ENCODE measurements around the gene CAT. TPM values are rescaled to one million over a fixed set of nuclear protein-coding genes. Genes with fewer than 3 reads are reported as not detected.

The CAT gene
- polyA plus RNA-seq, 1 of the 3 experiments (the other 2 are of a cell fraction): 26.6 TPM

GRCh38 chr11:34514597-34514996 lies 75.9 kb downstream of the CAT start:
- Histone ChIP-seq H3K9me2 (no peaks in the 10 kb centered on the region), H4K20me1 (ENCODE audit: insufficient read depth) (no peaks in the 10 kb centered on the region), H3F3A (replicated peaks; ENCODE audit: insufficient read depth) (no peaks in the 10 kb centered on the region), H3K4me3 (ENCODE audit: low read depth in 2 of 2, low read length in 1 of 2) (no peak overlapping the region), H3K9ac (no peak overlapping the region), H3K27ac (ENCODE audit: low read depth in 2 of 2, low read length in 1 of 2) (no peak overlapping the region), H3K27me3 (ENCODE audit: insufficient read depth) (no peaks in the 10 kb centered on the region; the same call in 1 of the 2 replicates), H3K4me1 (ENCODE audit: control insufficient read depth in 1 of 2, insufficient read depth in 2 of 2, low read depth in 1 of 2, low read length in 1 of 2) (no peaks in the 10 kb centered on the region; a peak in 1 of 4 replicates), H3K79me2 (ENCODE audit: insufficient read depth) (no peaks in the 10 kb centered on the region), H2AFZ (ENCODE audit: low read depth) (no peak overlapping the region), H3K36me3 (replicated peaks in 1 of 2; ENCODE audit: control insufficient read depth in 1 of 2, insufficient read depth in 2 of 2, low read length in 1 of 2) (no peaks in the 10 kb centered on the region), H3K4me2 (no peak overlapping the region), H3K9me3 (no peaks in the 10 kb centered on the region)
- ChIA-PET POLR2A (no interaction called here), CTCF (interaction anchor here (0.7 to 4.1 kb wide), 6 partner anchors 9 to 898 kb away, joined by 3 to 28 read pairs (median 8); no protein-coding TSS in a partner anchor)
- 81% methylated on average over 7 of the region's 7 CpGs for WGBS (ENCODE audit: low lambda C conversion rate)
- TF ChIP-seq JUND (IDR thresholded peaks at IDR 0.05) (no peak), MEF2A (IDR thresholded peaks at IDR 0.05; ENCODE audit: borderline replicate concordance, low read depth) (no peak), PBX3 (IDR thresholded peaks at IDR 0.05) (no peak), USF2 (IDR thresholded peaks at IDR 0.05; ENCODE audit: borderline replicate concordance, low read depth, low read length) (no peak)
- TF ChIP-seq, protein P1, sequence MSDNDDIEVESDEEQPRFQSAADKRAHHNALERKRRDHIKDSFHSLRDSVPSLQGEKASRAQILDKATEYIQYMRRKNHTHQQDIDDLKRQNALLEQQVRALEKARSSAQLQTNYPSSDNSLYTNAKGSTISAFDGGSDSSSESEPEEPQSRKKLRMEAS (IDR thresholded peaks at IDR 0.05; ENCODE audit: low read depth): no peak
- DNase-seq: no peak

- H3F3A ChIP-seq (replicated peaks; ENCODE audit: insufficient read depth): no peaks in the 10 kb centered on the region
- no peaks in the 10 kb centered on the region for H3K9me2 ChIP-seq
- H3K9me3 ChIP-seq: no peaks in the 10 kb centered on the region
- H4K20me1 ChIP-seq (ENCODE audit: insufficient read depth): no peaks in the 10 kb centered on the region
- DNase-seq: no peak
- no peak overlapping the region for H3K4me3 ChIP-seq (ENCODE audit: low read depth in 2 of 2, low read length in 1 of 2)
- ChIA-PET CTCF (interaction anchor here (1.4 kb wide), 1 partner anchor 69 kb away, joined by 3 read pairs; no protein-coding TSS in a partner anchor), POLR2A (no interaction called here)
- H3K27me3 ChIP-seq (ENCODE audit: insufficient read depth): no peaks in the 10 kb centered on the region; the same call in 1 of the 2 replicates
- TF ChIP-seq EZH2phosphoT487 (IDR thresholded peaks at IDR 0.05; ENCODE audit: borderline replicate concordance, low read depth) (no peak), GABPA (IDR thresholded peaks at IDR 0.05; ENCODE audit: low read depth) (no peak), POLR2AphosphoS5 (IDR thresholded peaks at IDR 0.05; ENCODE audit: low read depth, low read length) (no peak), EP300 (IDR thresholded peaks at IDR 0.05; ENCODE audit: borderline replicate concordance in 1 of 2, low read depth in 1 of 2, low read length in 1 of 2) (no peak), FOXM1 (IDR thresholded peaks at IDR 0.05; ENCODE audit: low read depth) (no peak), RCOR1 (IDR thresholded peaks at IDR 0.05; ENCODE audit: low read length) (no peak), JUND (IDR thresholded peaks at IDR 0.05) (no peak), NRF1 (IDR thresholded peaks at IDR 0.05; ENCODE audit: low read depth, low read length) (no peak), CHD2 (IDR thresholded peaks at IDR 0.05; ENCODE audit: low read length, partially characterized antibody) (no peak), TAF1 (IDR thresholded peaks at IDR 0.05; ENCODE audit: borderline replicate concordance, low read depth, low read length) (no peak), ELF1 (IDR thresholded peaks at IDR 0.05) (no peak), GATA2 (CRISPR knock-in tag; IDR thresholded peaks at IDR 0.05) (no peak), SMC3 (IDR thresholded peaks at IDR 0.05; ENCODE audit: low read depth, low read length) (no peak), FOXJ3 (CRISPR knock-in tag; IDR thresholded peaks at IDR 0.05) (no peak), RFX5 (IDR thresholded peaks at IDR 0.05; ENCODE audit: low read length) (no peak)
- TF ChIP-seq, protein P1 (IDR thresholded peaks at IDR 0.05; ENCODE audit: low read depth): no peak
- TF ChIP-seq, protein P2, sequence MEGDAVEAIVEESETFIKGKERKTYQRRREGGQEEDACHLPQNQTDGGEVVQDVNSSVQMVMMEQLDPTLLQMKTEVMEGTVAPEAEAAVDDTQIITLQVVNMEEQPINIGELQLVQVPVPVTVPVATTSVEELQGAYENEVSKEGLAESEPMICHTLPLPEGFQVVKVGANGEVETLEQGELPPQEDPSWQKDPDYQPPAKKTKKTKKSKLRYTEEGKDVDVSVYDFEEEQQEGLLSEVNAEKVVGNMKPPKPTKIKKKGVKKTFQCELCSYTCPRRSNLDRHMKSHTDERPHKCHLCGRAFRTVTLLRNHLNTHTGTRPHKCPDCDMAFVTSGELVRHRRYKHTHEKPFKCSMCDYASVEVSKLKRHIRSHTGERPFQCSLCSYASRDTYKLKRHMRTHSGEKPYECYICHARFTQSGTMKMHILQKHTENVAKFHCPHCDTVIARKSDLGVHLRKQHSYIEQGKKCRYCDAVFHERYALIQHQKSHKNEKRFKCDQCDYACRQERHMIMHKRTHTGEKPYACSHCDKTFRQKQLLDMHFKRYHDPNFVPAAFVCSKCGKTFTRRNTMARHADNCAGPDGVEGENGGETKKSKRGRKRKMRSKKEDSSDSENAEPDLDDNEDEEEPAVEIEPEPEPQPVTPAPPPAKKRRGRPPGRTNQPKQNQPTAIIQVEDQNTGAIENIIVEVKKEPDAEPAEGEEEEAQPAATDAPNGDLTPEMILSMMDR (IDR thresholded peaks at IDR 0.05): no peak
- H3K27ac ChIP-seq (ENCODE audit: low read depth in 2 of 2, low read length in 1 of 2): no peak overlapping the region
- no peak overlapping the region for H3K4me2 ChIP-seq
- no peak overlapping the region for H2AFZ ChIP-seq (ENCODE audit: low read depth)
- no peaks in the 10 kb centered on the region for H3K36me3 ChIP-seq (replicated peaks in 1 of 2; ENCODE audit: control insufficient read depth in 1 of 2, insufficient read depth in 2 of 2, low read length in 1 of 2)
- no peak overlapping the region for H3K9ac ChIP-seq
- 54% methylated on average over 6 of the region's 6 CpGs for WGBS (ENCODE audit: low lambda C conversion rate)
- no peaks in the 10 kb centered on the region; a peak in 1 of 4 replicates for H3K4me1 ChIP-seq (ENCODE audit: control insufficient read depth in 1 of 2, insufficient read depth in 2 of 2, low read depth in 1 of 2, low read length in 1 of 2)
- H3K79me2 ChIP-seq (ENCODE audit: insufficient read depth): no peaks in the 10 kb centered on the region
Measured at GRCh38 chr11:34516247-34517040, 77.7 kb downstream of the CAT start.
